DOHH2 (cell line): ENCODE data around the gene SSNA1.

Experiments used
- EZH2phosphoT487 ChIP-seq: fragments of 200-600 bp; sonication (generic); IDR thresholded peaks from 2 replicates; pipeline ENCODE4 v1.6.1; 2017; ENCODE audit warnings: borderline replicate concordance, mild to moderate bottlenecking, antibody characterized with exemption, low read length, moderate library complexity, mixed read lengths
- TF ChIP-seq, protein P1 (sequence below): fragments of 200-600 bp; sonication (generic); IDR thresholded peaks from one replicate; pipeline ENCODE4 v1.5.1; 2014; ENCODE audit warnings: antibody characterized with exemption, mild to moderate bottlenecking, low read depth, low read length; ENCODE audit not compliant: poor library complexity, severe bottlenecking

DNA sequence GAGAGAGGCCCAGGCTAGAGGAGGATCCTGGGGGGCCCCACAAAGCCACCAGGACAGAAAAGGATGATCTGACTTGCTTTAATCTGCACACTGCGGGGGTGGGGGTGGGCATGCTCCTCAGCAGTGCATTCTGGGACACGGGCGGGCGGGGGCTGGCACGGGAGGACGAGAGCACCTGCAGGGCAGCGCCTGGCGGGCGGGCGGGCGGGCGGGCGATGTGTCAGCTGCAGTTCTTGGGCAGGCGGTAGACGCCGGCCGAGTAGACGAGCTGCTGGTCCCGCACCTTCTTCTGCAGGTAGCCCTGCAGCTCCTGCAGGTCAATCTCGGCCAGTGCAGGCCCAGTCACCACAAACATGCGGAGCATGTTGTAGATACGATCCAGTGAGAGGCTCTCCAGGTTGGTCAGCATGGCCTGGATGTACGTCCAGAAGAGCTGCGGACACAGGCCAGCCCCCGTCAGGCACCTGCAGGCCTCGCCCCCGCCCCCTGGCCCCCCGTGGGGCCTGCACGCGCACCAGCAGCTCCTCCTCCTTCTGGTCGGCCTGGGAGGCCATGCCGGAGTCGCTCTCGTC is 13.7 kb upstream of the SSNA1 start:
- TF ChIP-seq, protein P1, sequence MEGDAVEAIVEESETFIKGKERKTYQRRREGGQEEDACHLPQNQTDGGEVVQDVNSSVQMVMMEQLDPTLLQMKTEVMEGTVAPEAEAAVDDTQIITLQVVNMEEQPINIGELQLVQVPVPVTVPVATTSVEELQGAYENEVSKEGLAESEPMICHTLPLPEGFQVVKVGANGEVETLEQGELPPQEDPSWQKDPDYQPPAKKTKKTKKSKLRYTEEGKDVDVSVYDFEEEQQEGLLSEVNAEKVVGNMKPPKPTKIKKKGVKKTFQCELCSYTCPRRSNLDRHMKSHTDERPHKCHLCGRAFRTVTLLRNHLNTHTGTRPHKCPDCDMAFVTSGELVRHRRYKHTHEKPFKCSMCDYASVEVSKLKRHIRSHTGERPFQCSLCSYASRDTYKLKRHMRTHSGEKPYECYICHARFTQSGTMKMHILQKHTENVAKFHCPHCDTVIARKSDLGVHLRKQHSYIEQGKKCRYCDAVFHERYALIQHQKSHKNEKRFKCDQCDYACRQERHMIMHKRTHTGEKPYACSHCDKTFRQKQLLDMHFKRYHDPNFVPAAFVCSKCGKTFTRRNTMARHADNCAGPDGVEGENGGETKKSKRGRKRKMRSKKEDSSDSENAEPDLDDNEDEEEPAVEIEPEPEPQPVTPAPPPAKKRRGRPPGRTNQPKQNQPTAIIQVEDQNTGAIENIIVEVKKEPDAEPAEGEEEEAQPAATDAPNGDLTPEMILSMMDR, result no peak
- no peak for TF ChIP-seq EZH2phosphoT487
